HepG2 (cell line): ENCODE results near the gene PDGFRB. TPM values are rescaled to one million over a fixed set of nuclear protein-coding genes. Genes with fewer than 3 reads are reported as not detected.

Experiments used
- ATF4 ChIP-seq, 2 experiments: fragments of 450-650 bp in 1 of 2; sonication (generic) in 1 of 2; formaldehyde crosslinking; IDR thresholded peaks; 2 replicates each; pipeline versions ENCODE4 v1.5.0 to v1.8.0; 2020 to 2022; ENCODE audit warnings: mild to moderate bottlenecking in 1 of 2, missing genetic modification reagents in 1 of 2
- GATA4 ChIP-seq: sonication (generic); IDR thresholded peaks from 2 replicates; pipeline ENCODE4 v1.6.1; 2016; ENCODE audit warnings: antibody characterized with exemption, low read depth, borderline replicate concordance
- IKZF1 ChIP-seq: fragments of 450-650 bp; IDR thresholded peaks from 2 replicates; pipeline ENCODE4 v1.7.1; 2016
- ISL2 ChIP-seq: sonication (generic); formaldehyde crosslinking; IDR thresholded peaks from 2 replicates; pipeline ENCODE4 v1.5.0; 2020; ENCODE audit warnings: missing genetic modification reagents
- MIER2 ChIP-seq: IDR thresholded peaks from 2 replicates; pipeline ENCODE4 v1.6.1; 2016; ENCODE audit warnings: missing biosample characterization, missing genetic modification reagents
- MIER3 ChIP-seq: IDR thresholded peaks from 2 replicates; pipeline ENCODE4 v1.6.1; 2016; ENCODE audit warnings: missing compliant biosample characterization, borderline replicate concordance
- PAWR ChIP-seq: sonication (generic); formaldehyde crosslinking; IDR thresholded peaks from 2 replicates; pipeline ENCODE4 v1.4.0; 2020; ENCODE audit warnings: missing genetic modification reagents, mild to moderate bottlenecking, borderline replicate concordance
- PCBP2 ChIP-seq: fragments of 200-400 bp; formaldehyde crosslinking; optimal IDR thresholded peaks from 2 replicates; pipeline ENCODE3; 2018; ENCODE audit warnings: low read length, low read depth; ENCODE audit not compliant: poor library complexity, severe bottlenecking
- SOX13 ChIP-seq, 3 experiments: fragments of 450-650 bp in 1 of 3; sonication (generic) in 1 of 3; formaldehyde crosslinking in 1 of 3; IDR thresholded peaks in 2 of 3; conservative IDR thresholded peaks in 1 of 3; 2 replicates each; pipeline versions ENCODE4 v1.5.0 to v1.6.1; 2016 to 2020; ENCODE audit warnings: antibody characterized with exemption in 1 of 3, mild to moderate bottlenecking in 1 of 3, missing compliant biosample characterization in 1 of 3, missing genetic modification reagents in 1 of 3, moderate library complexity in 1 of 3
- TBP ChIP-seq: sonication (generic); formaldehyde crosslinking; IDR thresholded peaks from 2 replicates; pipeline ENCODE4 v1.5.0; 2020; ENCODE audit warnings: missing genetic modification reagents
- TP53 ChIP-seq: sonication (generic); formaldehyde crosslinking; conservative IDR thresholded peaks from 2 replicates; pipeline ENCODE4 v1.4.0; 2020; ENCODE audit warnings: missing genetic modification reagents
- ZFP82 ChIP-seq: sonication (generic); formaldehyde crosslinking; IDR thresholded peaks from 2 replicates; pipeline ENCODE4 v1.5.1; 2020; ENCODE audit warnings: mild to moderate bottlenecking, missing genetic modification reagents, borderline replicate concordance
- ZFX ChIP-seq: sonication (generic); formaldehyde crosslinking; IDR thresholded peaks from 2 replicates; pipeline ENCODE4 v1.4.0; 2020; ENCODE audit warnings: mild to moderate bottlenecking, low read depth, missing genetic modification reagents, moderate library complexity
- ZNF17 ChIP-seq: sonication (generic); formaldehyde crosslinking; IDR thresholded peaks from 2 replicates; pipeline ENCODE4 v1.5.0; 2020; ENCODE audit warnings: mild to moderate bottlenecking, missing genetic modification reagents
- ZNF207 ChIP-seq: fragments of 450-650 bp; IDR thresholded peaks from 2 replicates; pipeline ENCODE4 v1.6.1; 2016; ENCODE audit warnings: antibody characterized with exemption, borderline replicate concordance
- ZNF367 ChIP-seq: sonication (generic); formaldehyde crosslinking; IDR thresholded peaks from 2 replicates; pipeline ENCODE4 v1.4.0; 2020; ENCODE audit warnings: missing genetic modification reagents, borderline replicate concordance
- ZNF605 ChIP-seq: sonication (generic); formaldehyde crosslinking; IDR thresholded peaks from 2 replicates; pipeline ENCODE4 v1.8.0; 2022; ENCODE audit warnings: mild to moderate bottlenecking, missing genetic modification reagents
- ZNF619 ChIP-seq: sonication (generic); formaldehyde crosslinking; IDR thresholded peaks from 2 replicates; pipeline ENCODE4 v1.4.0; 2020; ENCODE audit warnings: mild to moderate bottlenecking, missing genetic modification reagents
- ZNF709 ChIP-seq: sonication (generic); formaldehyde crosslinking; IDR thresholded peaks from 2 replicates; pipeline ENCODE4 v1.5.0; 2020; ENCODE audit warnings: mild to moderate bottlenecking, missing genetic modification reagents
- ZSCAN22 ChIP-seq: sonication (generic); formaldehyde crosslinking; IDR thresholded peaks from 2 replicates; pipeline ENCODE4 v1.4.0; 2020; ENCODE audit warnings: mild to moderate bottlenecking, missing genetic modification reagents
- polyA plus RNA-seq, 8 experiments: library from polyadenylated mRNA; depleted of rRNA in 3 of 8; stranded (reverse) in 7 of 8; unstranded in 1 of 8; fragments of >200 nt; fragmentation: Illumina TruSeq in 4 of 8; extraction: Trizol in 4 of 8; gene quantifications; 2 replicates each; pipeline versions ENCODE4 v1.2.1 to v1.2.3, GENCODE V29; 2011 to 2016; ENCODE audit warnings: low read depth in 4 of 8, missing spikeins in 1 of 8, mixed read lengths in 1 of 8; ENCODE audit not compliant: insufficient read depth in 1 of 8
- total RNA-seq, 5 experiments: library from RNA; depleted of rRNA; stranded (reverse); fragments of >200 nt; fragmentation: Illumina TruSeq; extraction: Trizol; gene quantifications; 2 replicates each; pipeline ENCODE4 v1.2.3, GENCODE V29; 2016; ENCODE audit warnings: low read depth in 1 of 5
- TF ChIP-seq, protein P1 (sequence below): sonication (generic); formaldehyde crosslinking; IDR thresholded peaks from 2 replicates; pipeline ENCODE4 v1.4.0; 2020; ENCODE audit warnings: missing genetic modification reagents, borderline replicate concordance
- TF ChIP-seq, protein P2 (sequence below): sonication (generic); formaldehyde crosslinking; IDR thresholded peaks from 2 replicates; pipeline ENCODE4 v1.4.0; 2020; ENCODE audit warnings: missing genetic modification reagents; ENCODE audit errors: not compliant biosample characterization

PDGFRB gene
- total and polyA plus RNA-seq, 2 of the 13 experiments (the other 11 are each of a cell fraction or from before 2014, with no cell fraction given): 4.0 to 21.0 TPM

GRCh38 chr5:150142959-150143349 lies 12.7 kb downstream of the PDGFRB start (continued):
- TF ChIP-seq ZFP82 (CRISPR knock-in tag) (no peak), TBP (no peak), GATA4 (no peak), ATF4 (CRISPR knock-in tag; IDR thresholded peaks at IDR 0.05) (peak in 1 of 2 experiments; percentile 97; a peak in 2 of 4 replicates), MIER3 (CRISPR knock-in tag) (no peak), ZNF367 (CRISPR knock-in tag) (no peak), MIER2 (CRISPR knock-in tag) (no peak), ZNF709 (CRISPR knock-in tag) (0 out of 2 replicates have a peak, but pooled peaks have one; percentile 43), IKZF1 (no peak), SOX13 (IDR thresholded peaks at IDR 0.05) (peak; percentile 75), SOX13 (CRISPR knock-in tag; conservative IDR thresholded peaks at IDR 0.05 in 1 of 2, IDR thresholded peaks at IDR 0.05 in 1 of 2) (peak in 1 of 2 experiments; percentile 95; a peak in 2 of 4 replicates), ZFX (no peak), ZNF17 (CRISPR knock-in tag) (no peak), ZSCAN22 (CRISPR knock-in tag) (no peak), ZNF207 (no peak), ZNF619 (no peak), ISL2 (CRISPR knock-in tag) (no peak), ZNF605 (no peak), PCBP2 (no peak), TP53 (CRISPR knock-in tag) (no peak), PAWR (CRISPR knock-in tag) (no peak)
- TF ChIP-seq, protein P1, sequence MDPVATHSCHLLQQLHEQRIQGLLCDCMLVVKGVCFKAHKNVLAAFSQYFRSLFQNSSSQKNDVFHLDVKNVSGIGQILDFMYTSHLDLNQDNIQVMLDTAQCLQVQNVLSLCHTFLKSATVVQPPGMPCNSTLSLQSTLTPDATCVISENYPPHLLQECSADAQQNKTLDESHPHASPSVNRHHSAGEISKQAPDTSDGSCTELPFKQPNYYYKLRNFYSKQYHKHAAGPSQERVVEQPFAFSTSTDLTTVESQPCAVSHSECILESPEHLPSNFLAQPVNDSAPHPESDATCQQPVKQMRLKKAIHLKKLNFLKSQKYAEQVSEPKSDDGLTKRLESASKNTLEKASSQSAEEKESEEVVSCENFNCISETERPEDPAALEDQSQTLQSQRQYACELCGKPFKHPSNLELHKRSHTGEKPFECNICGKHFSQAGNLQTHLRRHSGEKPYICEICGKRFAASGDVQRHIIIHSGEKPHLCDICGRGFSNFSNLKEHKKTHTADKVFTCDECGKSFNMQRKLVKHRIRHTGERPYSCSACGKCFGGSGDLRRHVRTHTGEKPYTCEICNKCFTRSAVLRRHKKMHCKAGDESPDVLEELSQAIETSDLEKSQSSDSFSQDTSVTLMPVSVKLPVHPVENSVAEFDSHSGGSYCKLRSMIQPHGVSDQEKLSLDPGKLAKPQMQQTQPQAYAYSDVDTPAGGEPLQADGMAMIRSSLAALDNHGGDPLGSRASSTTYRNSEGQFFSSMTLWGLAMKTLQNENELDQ (CRISPR knock-in tag): no peak
- TF ChIP-seq, protein P2, sequence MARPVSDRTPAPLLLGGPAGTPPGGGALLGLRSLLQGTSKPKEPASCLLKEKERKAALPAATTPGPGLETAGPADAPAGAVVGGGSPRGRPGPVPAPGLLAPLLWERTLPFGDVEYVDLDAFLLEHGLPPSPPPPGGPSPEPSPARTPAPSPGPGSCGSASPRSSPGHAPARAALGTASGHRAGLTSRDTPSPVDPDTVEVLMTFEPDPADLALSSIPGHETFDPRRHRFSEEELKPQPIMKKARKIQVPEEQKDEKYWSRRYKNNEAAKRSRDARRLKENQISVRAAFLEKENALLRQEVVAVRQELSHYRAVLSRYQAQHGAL: no peak
